Inferior parietal cortex (tissue), 1 donor: ENCODE measurements around the gene NME8.
"Not testable (repeated sequence)": the region's sequence is repeated elsewhere in the genome, so short reads cannot be mapped to it uniquely, and the experiment has no call there.

Experiments
- DNase-seq: peaks from one replicate; pipeline ENCODE4 v3.0.0-alpha.2; 2016; ENCODE audit errors: extremely low spot score

NME8 gene

GRCh38 chr7:37848297-37848696 lies at the start of gene NME8:
TSS of gene NME8 (plus strand) at chr7:37848597. CDS start at chr7:37850267, 1,670 bp downstream.
- no peak for DNase-seq

GRCh38 chr7:37806152-37806551 lies 42.2 kb upstream of the NME8 start:
- no peak for DNase-seq

- DNase-seq, result not testable (repeated sequence)
Observed at GRCh38 chr7:37812161-37812580, 36.2 kb upstream of the NME8 start.

GRCh38 chr7:37815671-37816371 lies 32.6 kb upstream of the NME8 start:
- peak; percentile 15 for DNase-seq

- DNase-seq, result no peak
Observed at GRCh38 chr7:37816922-37817590, 31.3 kb upstream of the NME8 start.

- no peak for DNase-seq
Observed at GRCh38 chr7:37817591-37817960, 30.8 kb upstream of the NME8 start.

- no peak for DNase-seq
Observed at GRCh38 chr7:37817996-37818720, 30.2 kb upstream of the NME8 start.

GRCh38 chr7:37820708-37821468 lies 27.5 kb upstream of the NME8 start:
- no peak for DNase-seq

GRCh38 chr7:37822946-37823345 lies 25.5 kb upstream of the NME8 start:
- DNase-seq, result no peak

- no peak for DNase-seq
Observed at GRCh38 chr7:37823557-37823956, 24.8 kb upstream of the NME8 start.

- DNase-seq, result no peak
Observed at GRCh38 chr7:37825038-37825437, 23.4 kb upstream of the NME8 start.

- DNase-seq, result no peak
Observed at GRCh38 chr7:37826825-37827224, 21.6 kb upstream of the NME8 start.

GRCh38 chr7:37831244-37831643 lies 17.2 kb upstream of the NME8 start:
- no peak for DNase-seq

GRCh38 chr7:37832194-37832593 lies 16.2 kb upstream of the NME8 start:
- peak; percentile 69 for DNase-seq

- peak; percentile 77 for DNase-seq
Observed at GRCh38 chr7:37833107-37833817, 15.1 kb upstream of the NME8 start.

- DNase-seq, result no peak
Observed at GRCh38 chr7:37833818-37834146, 14.6 kb upstream of the NME8 start.

- no peak for DNase-seq
Observed at GRCh38 chr7:37853468-37853867, 5.1 kb downstream of the NME8 start.

- no peak for DNase-seq
Observed at GRCh38 chr7:37882086-37882485, 33.7 kb downstream of the NME8 start.

GRCh38 chr7:37893359-37893758 lies 45.0 kb downstream of the NME8 start:
- DNase-seq, result no peak

GRCh38 chr7:37894671-37895070 lies 46.3 kb downstream of the NME8 start:
- DNase-seq, result no peak

- no peak for DNase-seq
Observed at GRCh38 chr7:37899712-37900247, 51.4 kb downstream of the NME8 start.
